Umbilical cord (tissue), 2 donors: Measurements from ENCODE around the gene KRTAP1-4. TPM values are rescaled to one million over a fixed set of nuclear protein-coding genes. Genes with fewer than 3 reads are reported as not detected.
"Not testable (repeated sequence)": the region's sequence is repeated elsewhere in the genome, so short reads cannot be mapped to it uniquely, and the experiment has no call there.

Experiments
- DNase-seq: peaks from one replicate; pipeline ENCODE4 v3.0.0-alpha.2; 2015; ENCODE audit warnings: low spot score
- total RNA-seq: library from RNA; depleted of rRNA; stranded (reverse); fragments of >200 nt; gene quantifications from one replicate; pipeline ENCODE4 v1.2.3, GENCODE V29; 2014; ENCODE audit warnings: low replicate concordance; ENCODE audit not compliant: insufficient read depth

KRTAP1-4 gene, protein sequence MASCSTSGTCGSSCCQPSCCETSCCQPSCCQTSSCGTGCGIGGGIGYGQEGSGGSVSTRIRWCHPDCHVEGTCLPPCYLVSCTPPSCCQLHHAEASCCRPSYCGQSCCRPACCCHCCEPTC
- not detected for total RNA-seq

DNA sequence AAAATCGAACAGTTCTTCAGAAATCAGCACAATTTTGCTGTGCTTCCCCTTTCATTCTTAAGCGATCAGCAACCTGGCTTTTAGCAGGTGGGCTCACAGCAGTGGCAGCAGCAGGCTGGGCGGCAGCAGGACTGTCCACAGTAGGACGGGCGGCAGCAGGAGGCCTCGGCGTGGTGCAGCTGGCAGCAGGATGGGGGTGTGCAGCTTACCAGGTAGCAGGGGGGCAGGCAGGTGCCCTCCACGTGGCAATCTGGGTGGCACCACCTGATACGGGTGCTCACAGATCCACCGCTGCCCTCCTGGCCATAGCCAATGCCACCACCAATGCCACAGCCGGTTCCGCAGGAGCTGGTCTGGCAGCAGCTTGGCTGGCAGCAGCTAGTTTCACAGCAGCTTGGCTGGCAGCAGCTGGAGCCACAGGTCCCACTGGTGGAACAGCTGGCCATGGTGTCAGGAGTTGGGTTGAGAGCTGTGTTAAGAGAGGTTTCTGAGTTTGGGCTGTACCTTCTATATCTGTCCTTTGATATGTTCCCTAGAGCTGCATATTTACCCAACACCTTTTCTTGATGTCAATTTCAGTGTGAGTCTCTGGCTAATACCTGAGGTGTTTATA, at the start of gene KRTAP1-4:
Gene KRTAP1-4 (minus strand): TSS at position 563 of the 613 bp plus-strand sequence. CDS start 117 bp downstream, at position 446.
- DNase-seq = no peak

DNA sequence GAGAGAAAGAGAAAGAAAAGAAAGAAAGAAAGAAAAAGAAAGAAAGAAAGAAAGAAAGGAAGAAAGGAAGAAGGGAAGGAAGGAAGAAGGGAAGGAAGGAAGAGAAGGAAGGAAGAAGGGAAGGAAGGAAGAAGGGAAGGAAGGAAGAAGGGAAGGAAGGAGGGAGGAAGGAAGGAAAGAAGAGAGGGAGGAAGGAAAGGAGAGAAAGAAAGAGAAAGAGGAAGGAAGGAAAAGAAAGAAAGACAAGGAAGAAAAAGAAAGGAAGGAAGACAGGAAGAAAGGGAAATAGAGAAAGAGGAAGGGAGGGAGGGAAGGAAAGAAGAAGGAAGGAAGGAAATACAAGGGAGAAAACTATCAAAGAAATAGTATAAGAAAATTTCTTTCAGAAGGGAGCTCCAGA, 46.8 kb upstream of the KRTAP1-4 start:
- no peak for DNase-seq

DNA sequence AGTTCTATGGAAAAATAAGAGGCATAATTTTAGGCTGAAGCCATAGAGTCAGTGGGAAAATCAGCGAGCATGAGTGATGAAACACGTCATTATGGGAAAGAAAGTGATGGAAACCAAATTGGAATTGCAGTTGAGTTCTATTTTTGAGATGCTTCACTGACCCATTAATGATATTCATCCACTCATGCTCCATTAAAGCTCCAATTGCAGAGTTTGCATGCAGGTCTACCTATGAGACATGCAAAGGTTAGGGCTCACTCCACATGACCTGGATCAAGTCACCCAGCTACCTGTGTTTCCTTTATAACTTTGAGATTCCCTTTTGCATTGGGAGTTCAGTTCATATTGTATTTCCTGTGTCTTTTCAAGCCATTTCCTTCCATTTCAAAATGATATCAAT, 43.7 kb upstream of the KRTAP1-4 start:
- DNase-seq = no peak

DNA sequence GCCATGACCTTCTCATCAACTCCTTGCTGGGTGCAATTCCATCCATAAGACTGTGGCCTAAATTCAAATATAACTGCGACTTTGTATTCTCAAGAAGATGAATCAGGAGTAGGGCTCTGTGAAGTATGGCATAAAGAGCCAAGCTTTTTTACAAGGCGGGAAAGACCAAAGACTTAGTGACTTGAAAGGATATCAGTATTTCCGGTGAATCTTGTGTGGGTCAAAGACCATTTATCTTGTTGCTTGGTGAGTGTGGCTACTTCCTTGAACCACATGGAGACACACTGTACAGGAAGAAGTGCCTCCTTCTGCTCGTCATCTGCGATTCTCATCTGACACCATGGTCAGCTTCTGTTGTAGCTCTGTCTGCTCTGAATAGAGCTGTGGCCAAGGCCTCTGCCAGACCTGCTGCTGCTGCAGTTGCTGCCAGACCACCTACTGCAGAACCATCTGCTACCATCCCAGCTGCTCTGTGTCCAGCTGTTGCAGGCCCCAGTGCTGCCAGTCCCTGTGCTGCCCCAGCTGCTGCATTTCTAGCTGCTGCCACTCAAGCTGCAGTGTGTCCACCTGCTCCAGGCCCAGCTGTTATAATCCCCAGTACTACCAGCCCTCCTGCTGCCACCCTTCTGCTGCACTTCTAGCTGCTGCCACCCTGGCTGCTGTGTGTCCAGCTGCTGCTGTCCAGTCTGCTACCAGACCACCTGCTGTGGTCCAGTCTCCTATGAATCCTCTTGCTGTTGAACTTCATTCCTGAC, 41.8 kb upstream of the KRTAP1-4 start:
- DNase-seq = no peak

DNA sequence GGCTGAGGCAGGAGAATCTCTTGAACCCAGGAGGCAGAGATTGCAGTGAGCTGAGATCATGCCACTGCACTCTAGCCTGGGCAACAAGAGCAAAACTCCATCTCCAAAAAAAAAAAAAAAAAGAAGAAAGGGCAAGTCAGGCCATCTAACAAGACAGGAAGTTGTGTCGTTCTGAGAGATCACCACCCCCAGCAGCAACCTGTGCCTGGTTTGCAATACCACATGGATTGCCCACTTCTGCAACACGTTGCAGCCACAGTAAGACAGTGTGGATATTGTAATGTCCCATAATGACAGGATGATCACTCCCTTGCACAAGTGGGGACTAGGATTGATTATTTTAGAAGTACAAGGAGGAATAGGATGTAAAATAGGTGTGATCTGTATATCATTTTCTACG, 39.0 kb upstream of the KRTAP1-4 start:
- no peak for DNase-seq

DNA sequence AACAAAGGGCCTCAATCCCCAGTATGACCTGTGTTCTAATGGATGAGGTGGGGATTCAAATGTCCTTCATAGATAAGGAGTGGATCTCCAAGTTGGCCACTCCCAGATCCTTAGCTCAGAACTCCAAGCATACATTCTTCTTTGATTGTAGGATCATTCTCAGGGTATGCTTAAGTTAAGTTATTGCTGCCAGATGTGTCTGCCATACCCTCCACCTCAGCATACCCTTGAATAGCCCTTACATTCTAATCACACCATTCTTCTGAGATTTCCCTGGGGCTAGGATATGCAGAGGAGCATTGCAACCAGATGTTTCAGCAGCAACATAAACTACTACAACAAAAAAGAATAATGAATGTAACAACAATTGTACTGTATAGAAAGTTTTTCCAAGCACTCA, 37.3 kb upstream of the KRTAP1-4 start:
- DNase-seq = no peak

DNA sequence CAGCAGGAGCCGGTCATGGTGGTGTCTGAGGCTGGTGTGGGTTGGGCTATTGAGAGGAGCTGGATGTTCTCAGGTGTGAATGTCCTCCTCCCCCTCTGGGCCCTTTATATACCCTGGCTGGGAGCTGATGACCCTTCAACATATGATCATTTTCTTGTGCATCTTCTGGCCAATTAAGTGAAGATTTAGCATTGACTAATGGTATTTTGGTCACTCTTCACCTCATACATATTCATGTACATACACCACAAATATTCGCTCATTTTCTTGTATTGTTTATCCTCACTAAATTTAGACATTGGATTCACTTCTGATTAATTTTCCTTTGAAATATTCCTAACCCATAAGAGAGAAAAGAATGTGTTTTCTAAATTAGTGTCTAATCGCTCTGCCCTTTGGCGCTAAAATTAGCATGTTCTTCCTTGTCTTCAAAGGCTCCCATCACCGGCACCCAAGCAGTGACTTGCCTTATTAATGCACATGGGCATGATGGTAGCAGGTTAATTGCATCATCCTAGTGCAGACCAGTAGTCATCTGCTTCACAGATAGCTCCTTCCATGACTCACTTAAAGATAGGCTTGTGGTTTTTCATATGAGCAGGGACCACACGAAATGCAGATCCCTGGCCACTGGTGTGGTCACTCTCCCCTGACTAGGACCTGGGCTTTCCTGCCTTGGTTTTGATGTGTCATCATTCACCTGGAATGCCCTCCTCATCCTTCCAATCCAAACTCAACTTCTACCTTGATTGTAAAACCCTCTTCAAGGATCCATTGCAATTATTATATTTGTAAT, 36.0 kb upstream of the KRTAP1-4 start, which contains the start of gene KRTAP2-4:
Gene KRTAP2-4 (minus strand): TSS at position 51 of the 796 bp plus-strand sequence. CDS start 34 bp downstream, at position 17.
- DNase-seq = no peak

DNA sequence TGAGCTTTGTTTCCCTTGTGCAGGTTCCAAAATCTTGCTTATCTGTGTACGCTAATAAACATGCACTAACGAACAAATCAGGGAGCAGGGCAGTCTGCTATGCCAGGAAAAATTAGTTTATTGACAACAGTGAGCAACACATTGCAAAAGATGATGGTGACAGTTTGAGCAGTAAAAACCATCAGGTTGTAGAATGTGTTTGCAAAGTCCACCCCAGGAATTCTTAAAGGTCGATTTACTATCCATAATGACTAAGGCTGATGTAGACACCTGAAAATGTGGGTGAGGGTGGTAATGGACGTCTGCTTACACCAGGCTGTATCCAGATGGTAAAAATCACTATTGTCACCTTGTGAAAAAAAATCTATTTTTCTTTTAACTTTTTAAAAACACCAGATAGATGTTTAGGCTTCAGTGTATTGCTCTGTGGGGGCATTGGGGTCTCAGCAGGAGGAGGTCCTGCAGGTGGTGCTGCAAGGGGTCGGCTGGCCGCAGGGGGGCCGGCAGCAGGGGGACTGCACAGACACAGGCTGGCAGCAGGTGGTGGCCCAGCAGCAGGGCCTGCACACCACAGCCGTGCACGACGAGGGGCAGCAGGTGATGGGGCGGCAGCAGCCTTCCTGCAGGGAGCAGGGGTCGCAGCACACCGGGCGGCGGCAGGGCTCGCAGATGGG, 35.2 kb upstream of the KRTAP1-4 start:
- DNase-seq = not testable (repeated sequence)

DNA sequence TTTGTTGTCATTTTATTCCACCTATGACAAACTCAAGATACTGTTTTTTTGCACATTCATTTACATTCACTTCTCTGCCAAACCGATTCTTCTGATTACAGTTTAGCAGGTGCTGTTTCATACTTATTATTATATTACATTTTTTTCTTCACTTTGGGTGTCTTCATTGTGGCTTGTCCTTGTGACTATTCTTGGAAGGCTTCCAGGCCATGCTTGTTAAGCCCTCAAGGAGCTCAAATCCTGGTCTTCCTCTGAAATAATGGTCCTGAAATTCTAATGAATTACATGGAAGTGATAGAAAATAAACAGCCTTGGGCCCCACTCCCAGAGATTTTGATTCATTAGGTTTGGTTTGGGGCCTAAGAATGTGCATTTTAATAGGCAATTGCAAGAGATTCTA, 34.3 kb upstream of the KRTAP1-4 start:
- no peak for DNase-seq

DNA sequence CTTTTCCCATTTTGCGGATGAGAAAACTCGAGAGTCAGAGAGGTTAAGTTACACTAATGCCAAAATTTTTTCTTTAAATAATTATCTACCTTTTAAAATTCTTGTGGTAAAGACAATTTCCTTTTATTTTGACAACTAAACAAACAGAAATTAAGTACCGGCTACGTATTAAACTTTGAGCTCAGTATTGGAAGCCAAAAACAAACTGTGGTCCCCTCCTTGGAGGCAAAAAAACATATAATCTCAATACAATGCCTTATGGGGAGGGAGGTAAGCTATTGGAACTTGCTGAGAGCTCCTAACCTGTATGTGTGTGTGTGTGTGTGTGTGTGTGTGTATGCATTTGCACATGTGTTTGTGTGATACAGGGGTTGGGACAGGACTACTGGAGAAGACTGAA, 33.5 kb upstream of the KRTAP1-4 start:
- DNase-seq = no peak

DNA sequence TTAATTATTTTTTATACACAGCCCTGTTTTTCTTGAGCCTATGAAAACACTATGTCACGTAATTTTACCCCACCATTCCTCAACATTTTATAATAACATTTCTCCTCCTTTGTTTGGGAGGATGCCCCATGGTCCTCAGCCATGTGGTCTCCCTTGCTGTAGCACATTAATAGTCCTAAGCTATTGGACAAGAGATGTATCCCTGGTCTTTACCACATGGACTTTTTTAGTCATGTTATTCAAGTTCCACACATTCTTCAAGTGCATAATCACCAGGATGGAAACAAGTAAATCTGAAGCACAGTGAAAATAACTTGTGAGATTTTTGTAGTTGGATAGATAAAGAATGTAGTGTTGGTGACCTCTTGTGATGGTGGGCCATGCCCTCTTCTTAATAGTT, 32.0 kb upstream of the KRTAP1-4 start:
- peak; percentile 72 for DNase-seq

DNA sequence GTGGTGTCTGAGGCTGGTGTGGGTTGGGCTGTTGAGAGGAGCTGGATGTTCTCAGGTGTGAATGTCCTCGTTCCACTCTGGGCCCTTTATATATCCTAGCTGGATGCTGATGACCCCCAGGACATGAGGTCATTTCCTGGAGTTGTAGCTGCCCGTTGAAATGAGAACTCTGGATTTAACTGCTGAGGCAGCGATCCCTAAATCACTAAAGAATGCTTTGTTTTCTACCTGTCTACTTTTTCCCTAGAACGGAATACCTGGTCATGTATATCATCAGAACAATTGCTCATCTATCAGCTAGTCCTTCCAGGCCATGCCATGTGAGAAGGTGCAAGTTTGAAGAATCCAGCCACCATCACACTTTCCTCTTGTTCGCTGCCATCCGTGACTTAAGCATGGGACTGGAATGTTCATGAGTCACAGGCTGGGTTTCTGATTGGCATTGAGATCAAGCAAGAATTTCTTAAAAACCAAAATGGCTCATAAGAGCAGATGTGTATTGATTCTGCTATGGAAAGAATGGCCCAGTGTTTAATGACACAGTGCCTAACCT, 30.1 kb upstream of the KRTAP1-4 start, which contains the start of gene KRTAP2-3:
Gene KRTAP2-3 (minus strand): TSS at position 63 of the 553 bp plus-strand sequence. CDS start 64 bp downstream, outside the sequence.
- peak; percentile 34 for DNase-seq

DNA sequence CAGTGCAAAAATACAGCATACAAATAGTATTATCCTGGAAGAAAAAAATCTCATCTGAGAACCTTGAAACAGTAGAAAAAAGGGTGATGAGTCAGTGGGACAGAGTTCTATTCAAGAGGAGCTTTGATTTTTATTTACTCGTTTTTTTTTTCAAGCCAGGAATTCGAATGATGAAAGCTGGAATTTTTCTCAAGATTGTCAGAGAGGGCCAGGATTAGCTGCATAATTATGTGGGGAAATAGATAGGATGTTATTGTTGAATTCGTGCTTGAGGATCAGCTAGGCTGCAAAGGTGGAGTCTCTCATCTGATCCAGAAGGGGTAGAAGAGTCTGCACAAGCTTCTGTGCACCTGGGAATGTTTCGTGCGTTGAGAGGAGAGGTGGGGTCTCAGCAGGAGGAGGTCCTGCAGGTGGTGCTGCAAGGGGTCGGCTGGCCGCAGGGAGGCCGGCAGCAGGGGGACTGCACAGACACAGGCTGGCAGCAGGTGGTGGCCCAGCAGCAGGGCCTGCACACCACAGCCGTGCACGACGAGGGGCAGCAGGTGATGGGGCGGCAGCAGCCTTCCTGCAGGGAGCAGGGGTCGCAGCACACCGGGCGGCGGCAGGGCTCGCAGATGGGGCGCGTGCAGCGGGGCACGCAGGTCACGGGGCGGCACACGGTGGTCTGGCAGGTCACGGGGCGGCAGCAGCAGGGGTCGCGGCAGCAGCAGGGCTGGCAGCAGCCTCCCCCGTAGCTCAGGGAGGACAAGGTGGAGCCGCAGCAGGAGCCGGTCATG, 29.5 kb upstream of the KRTAP1-4 start:
- DNase-seq = not testable (repeated sequence)

DNA sequence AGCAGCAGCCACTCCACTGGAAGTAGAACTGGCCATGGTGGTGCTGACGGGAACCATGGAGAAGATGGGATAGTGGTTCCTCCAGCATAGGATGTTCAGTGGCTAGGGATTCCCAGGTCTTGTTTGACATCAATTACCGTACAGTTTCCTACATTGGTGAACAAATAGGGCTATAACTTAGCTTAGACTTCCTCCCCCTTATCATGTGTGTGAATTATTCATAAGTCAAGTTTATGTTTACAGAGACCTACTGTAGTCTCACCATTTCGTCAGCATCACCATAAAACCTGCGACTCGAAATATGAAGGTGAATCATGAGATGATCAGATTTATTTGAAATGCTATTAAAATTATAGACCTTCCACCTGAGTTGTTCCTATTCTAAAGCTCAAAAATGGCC, 28.7 kb upstream of the KRTAP1-4 start:
- no peak for DNase-seq

DNA sequence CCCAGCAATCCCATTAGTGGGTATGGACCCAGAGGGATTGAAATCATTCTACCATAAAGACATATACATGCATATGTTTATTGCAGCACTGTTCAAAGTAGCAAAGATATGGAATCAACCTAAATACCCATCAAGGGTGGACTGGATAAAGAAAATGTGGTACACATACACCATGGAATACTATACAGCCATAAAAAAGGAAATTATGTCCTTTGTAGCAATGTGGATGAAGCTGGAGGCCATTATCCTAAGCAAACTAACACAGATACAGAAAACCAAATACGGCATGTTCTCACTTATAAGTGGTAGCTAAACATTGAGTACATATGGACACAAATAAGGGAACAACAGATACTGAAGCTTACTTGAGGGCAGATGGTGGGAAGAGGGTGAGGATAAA, 27.6 kb upstream of the KRTAP1-4 start:
- DNase-seq = no peak

DNA sequence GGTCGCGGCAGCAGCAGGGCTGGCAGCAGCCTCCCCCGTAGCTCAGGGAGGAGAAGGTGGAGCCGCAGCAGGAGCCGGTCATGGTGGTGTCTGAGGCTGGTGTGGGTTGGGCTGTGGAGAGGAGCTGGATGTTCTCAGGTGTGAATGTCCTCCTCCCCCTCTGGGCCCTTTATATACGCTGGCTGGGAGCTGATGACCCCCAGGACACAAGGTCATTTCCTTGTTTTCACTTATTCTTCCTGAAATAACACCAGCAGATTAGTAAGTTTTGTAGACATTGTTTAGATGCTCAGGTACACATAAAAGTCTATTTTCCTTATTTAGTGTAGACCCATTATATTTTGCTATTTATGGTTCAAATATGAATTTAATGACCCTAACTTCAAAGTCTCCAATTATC, 25.1 kb upstream of the KRTAP1-4 start, which contains the start of gene KRTAP2-2:
Gene KRTAP2-2 (minus strand): TSS at position 101 of the 400 bp plus-strand sequence. CDS start 19 bp downstream, at position 82.
- DNase-seq = not testable (repeated sequence)

DNA sequence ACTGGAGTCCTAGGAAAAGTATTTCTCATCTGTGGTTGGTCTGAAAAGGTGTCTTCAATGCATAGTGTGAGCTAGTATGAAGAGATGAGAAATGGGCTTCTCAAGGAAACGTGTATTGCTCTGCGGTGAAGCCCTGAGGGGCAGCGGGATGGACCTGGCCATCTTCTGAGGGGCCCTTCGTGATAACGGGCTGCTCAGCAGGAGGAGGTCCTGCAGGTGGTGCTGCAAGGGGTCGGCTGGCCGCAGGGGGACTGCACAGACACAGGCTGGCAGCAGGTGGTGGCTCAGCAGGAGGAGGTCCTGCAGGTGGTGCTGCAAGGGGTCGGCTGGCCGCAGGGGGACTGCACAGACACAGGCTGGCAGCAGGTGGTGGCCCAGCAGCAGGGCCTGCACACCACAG, 24.6 kb upstream of the KRTAP1-4 start:
- DNase-seq = not testable (repeated sequence)

DNA sequence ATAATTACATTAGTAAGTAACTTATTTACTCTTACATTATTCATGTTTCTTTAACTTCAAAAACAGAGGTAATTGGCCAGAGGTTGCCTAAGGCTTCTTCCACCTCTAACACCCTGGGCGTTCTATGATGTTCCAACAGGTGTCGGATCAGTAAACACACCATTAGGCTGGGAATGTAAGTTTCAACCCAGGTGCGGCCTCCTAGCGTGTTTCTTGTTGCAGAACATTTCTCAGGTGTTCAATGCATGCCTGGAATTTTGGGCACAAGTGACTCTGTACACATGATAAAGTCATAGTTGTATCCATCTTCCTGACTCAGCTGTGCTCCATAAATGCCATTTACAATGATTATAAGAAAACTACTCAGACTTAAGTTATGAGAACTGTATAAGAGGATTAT, 24.0 kb upstream of the KRTAP1-4 start:
- DNase-seq = no peak

DNA sequence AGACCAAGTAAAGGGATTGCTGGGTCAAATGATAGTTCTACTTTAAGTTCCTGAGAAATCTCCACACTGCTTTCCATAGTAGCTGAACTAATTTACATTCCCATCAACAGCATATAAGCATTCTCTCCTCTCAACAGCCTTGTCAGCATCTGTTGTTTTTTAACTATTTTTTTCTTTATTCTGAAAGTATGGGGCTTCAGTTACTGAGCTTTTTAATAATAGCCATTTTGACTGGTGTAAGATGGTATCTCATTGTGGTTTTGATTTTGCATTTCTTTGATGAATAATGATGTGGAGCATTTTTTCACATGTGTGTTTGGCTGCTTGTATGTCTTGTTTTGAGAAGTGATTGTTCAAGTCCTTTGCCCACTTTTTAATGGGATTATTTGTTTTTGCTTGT, 22.6 kb upstream of the KRTAP1-4 start:
- DNase-seq = no peak

DNA sequence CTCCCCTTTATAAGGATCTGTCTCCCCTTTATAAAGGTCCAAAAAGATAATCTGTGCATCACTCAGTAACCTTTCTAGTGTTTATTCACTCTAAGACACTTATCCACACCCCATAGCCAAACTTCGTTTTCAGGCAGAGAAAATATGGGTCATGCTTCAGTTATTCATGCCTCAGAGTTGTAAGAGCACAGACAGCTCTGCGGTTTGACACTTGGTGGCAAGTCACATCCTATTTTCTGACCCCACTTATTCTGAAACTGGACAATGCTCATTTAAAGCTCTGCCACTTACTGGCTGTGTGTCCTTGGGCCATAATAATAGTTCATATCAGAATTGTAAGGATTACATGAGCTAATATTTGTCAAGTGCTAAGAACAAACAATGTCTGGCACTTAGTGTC, 19.1 kb upstream of the KRTAP1-4 start:
- no peak for DNase-seq
